ENCODE measurements around the gene L3MBTL4.

Gene L3MBTL4

GRCh38 chr18:6414118-6414722 lies 491 bp downstream of the L3MBTL4 start:
- no peak for TF ChIP-seq GATA2 (IDR thresholded peaks at IDR 0.05; ENCODE audit: low read depth, low read length)
- TF ChIP-seq GATA3 (IDR thresholded peaks at IDR 0.05; ENCODE audit: low read depth, low read length): no peak

GRCh38 chr18:6413579-6414117 lies 1.1 kb downstream of the L3MBTL4 start:
- no peak for TF ChIP-seq GATA3 (IDR thresholded peaks at IDR 0.05; ENCODE audit: low read depth, low read length)
- no peak for TF ChIP-seq GATA2 (IDR thresholded peaks at IDR 0.05; ENCODE audit: low read depth, low read length)

GRCh38 chr18:6412933-6413472 lies 1.7 kb downstream of the L3MBTL4 start:
- no peak for TF ChIP-seq GATA3 (IDR thresholded peaks at IDR 0.05; ENCODE audit: low read depth, low read length)
- no peak for TF ChIP-seq GATA2 (IDR thresholded peaks at IDR 0.05; ENCODE audit: low read depth, low read length)

GRCh38 chr18:6411382-6411781 lies 3.3 kb downstream of the L3MBTL4 start:
- no peak for TF ChIP-seq GATA2 (IDR thresholded peaks at IDR 0.05; ENCODE audit: low read depth, low read length)
- no peak for TF ChIP-seq GATA3 (IDR thresholded peaks at IDR 0.05; ENCODE audit: low read depth, low read length)

- TF ChIP-seq GATA3 (IDR thresholded peaks at IDR 0.05; ENCODE audit: low read depth, low read length) (no peak), GATA2 (IDR thresholded peaks at IDR 0.05; ENCODE audit: low read depth, low read length) (no peak)
Measured at GRCh38 chr18:6409933-6410332, 4.8 kb downstream of the L3MBTL4 start.

GRCh38 chr18:6406910-6407470 lies 7.7 kb downstream of the L3MBTL4 start:
- no peak for TF ChIP-seq GATA2 (IDR thresholded peaks at IDR 0.05; ENCODE audit: low read depth, low read length)
- TF ChIP-seq GATA3 (IDR thresholded peaks at IDR 0.05; ENCODE audit: low read depth, low read length): no peak

GRCh38 chr18:6406075-6406909 lies 8.4 kb downstream of the L3MBTL4 start:
- no peak for TF ChIP-seq GATA2 (IDR thresholded peaks at IDR 0.05; ENCODE audit: low read depth, low read length)

- no peak for TF ChIP-seq GATA2 (IDR thresholded peaks at IDR 0.05; ENCODE audit: low read depth, low read length)
- no peak for TF ChIP-seq GATA3 (IDR thresholded peaks at IDR 0.05; ENCODE audit: low read depth, low read length)
Measured at GRCh38 chr18:6405237-6406074, 9.3 kb downstream of the L3MBTL4 start.

- no peak for TF ChIP-seq GATA3 (IDR thresholded peaks at IDR 0.05; ENCODE audit: low read depth, low read length)
- no peak for TF ChIP-seq GATA2 (IDR thresholded peaks at IDR 0.05; ENCODE audit: low read depth, low read length)
Measured at GRCh38 chr18:6404834-6405233, 9.9 kb downstream of the L3MBTL4 start.

- no peak for TF ChIP-seq GATA3 (IDR thresholded peaks at IDR 0.05; ENCODE audit: low read depth, low read length)
Measured at GRCh38 chr18:6401687-6402086, 13.0 kb downstream of the L3MBTL4 start.

GRCh38 chr18:6399776-6400175 lies 14.9 kb downstream of the L3MBTL4 start:
- TF ChIP-seq GATA3 (IDR thresholded peaks at IDR 0.05; ENCODE audit: low read depth, low read length) (no peak), GATA2 (IDR thresholded peaks at IDR 0.05; ENCODE audit: low read depth, low read length) (no peak)

- TF ChIP-seq GATA2 (IDR thresholded peaks at IDR 0.05; ENCODE audit: low read depth, low read length) (no peak), GATA3 (IDR thresholded peaks at IDR 0.05; ENCODE audit: low read depth, low read length) (no peak)
Measured at GRCh38 chr18:6397931-6398566, 16.7 kb downstream of the L3MBTL4 start.

- no peak for TF ChIP-seq GATA2 (IDR thresholded peaks at IDR 0.05; ENCODE audit: low read depth, low read length)
- no peak for TF ChIP-seq GATA3 (IDR thresholded peaks at IDR 0.05; ENCODE audit: low read depth, low read length)
Measured at GRCh38 chr18:6396847-6397246, 17.9 kb downstream of the L3MBTL4 start.
